GM18517 (cell line): ENCODE results near the gene FXR2.

Experiments used
- ATAC-seq: cut with Tn5 transposase; IDR thresholded peaks from one replicate; pipeline ENCODE4 v1.9.1; 2021; ENCODE audit warnings: mild to moderate bottlenecking, moderate library complexity; ENCODE audit not compliant: unreplicated experiment

The FXR2 gene

GRCh38 chr17:7573324-7574080, 41.2 kb downstream of the FXR2 start:
- no peak for ATAC-seq

- ATAC-seq: peak; percentile 80
These were observed 41.9 kb downstream of the FXR2 start for GRCh38 chr17:7572588-7573323.

GRCh38 chr17:7572338-7572587, 42.4 kb downstream of the FXR2 start:
- ATAC-seq: no peak

- no peak for ATAC-seq
These were observed 44.3 kb downstream of the FXR2 start for GRCh38 chr17:7570351-7570750.

DNA sequence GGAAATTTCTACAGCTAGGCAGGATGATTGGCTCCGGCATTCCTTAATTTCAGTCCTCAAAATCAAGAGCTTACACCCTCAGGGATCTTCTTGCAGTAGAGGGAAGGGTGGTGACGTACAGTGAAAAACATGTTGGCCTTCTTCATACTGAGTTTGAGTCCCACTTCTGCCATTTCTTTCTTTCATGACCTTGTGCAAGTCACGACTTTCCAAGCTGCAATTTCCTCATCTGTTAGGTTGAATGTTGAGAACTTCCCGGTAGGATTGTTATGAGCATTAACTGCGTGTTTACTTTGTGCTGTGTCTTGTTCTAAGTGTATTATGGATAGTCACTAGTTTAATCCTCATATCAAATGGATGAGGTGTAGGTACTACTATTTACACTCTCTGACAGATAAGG, 45.1 kb downstream of the FXR2 start:
- no peak for ATAC-seq

DNA sequence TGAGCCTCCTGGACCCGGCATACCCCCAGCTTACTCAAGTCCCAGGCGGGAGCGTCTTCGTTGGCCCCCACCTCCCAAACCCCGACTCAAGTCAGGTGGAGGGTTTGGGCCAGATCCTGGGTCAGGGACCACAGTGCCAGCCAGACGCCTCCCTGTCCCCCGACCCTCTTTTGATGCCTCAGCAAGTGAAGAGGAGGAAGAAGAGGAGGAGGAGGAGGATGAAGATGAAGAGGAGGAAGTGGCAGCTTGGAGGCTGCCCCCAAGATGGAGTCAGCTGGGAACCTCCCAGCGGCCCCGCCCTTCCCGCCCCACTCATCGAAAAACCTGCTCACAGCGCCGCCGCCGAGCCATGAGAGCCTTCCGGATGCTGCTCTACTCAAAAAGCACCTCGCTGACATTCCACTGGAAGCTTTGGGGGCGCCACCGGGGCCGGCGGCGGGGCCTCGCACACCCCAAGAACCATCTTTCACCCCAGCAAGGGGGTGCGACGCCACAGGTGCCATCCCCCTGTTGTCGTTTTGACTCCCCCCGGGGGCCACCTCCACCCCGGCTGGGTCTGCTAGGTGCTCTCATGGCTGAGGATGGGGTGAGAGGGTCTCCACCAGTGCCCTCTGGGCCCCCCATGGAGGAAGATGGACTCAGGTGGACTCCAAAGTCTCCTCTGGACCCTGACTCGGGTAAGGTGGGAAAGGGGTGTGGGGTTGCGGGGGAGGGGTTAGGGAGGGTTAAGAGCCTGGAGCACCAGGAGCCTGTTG, 51.4 kb downstream of the FXR2 start:
- ATAC-seq: no peak

DNA sequence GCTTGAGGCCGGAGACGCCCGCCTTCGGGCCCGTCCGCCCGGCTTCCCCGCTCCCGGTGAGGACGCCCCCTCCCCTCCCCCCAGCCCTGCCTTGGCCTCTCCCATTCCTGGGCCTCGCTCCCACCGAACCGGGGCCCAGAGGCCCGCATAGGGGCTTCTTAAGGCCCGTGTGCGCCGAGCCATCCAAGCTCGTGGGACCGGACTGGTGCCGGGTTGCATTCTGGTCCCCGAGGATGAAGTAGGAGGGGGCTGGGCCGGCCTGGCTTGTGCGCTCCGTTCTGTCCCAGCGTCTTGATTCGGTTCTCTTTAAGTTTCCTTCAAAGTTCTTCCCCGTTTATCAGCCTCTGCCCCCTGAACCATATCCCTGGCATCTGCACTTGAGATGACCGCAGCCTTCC, 52.5 kb downstream of the FXR2 start:
- no peak for ATAC-seq

- ATAC-seq: peak; percentile 54
These were observed 53.0 kb downstream of the FXR2 start, which contains the start of gene SENP3 for GRCh38 chr17:7561589-7562207. TSS of gene SENP3 (plus strand) at chr17:7561919. CDS start at chr17:7563077, 1,158 bp downstream.

GRCh38 chr17:7561028-7561575, 53.6 kb downstream of the FXR2 start:
- peak; percentile 59 for ATAC-seq

GRCh38 chr17:7560172-7561027, 54.3 kb downstream of the FXR2 start:
- no peak for ATAC-seq

DNA sequence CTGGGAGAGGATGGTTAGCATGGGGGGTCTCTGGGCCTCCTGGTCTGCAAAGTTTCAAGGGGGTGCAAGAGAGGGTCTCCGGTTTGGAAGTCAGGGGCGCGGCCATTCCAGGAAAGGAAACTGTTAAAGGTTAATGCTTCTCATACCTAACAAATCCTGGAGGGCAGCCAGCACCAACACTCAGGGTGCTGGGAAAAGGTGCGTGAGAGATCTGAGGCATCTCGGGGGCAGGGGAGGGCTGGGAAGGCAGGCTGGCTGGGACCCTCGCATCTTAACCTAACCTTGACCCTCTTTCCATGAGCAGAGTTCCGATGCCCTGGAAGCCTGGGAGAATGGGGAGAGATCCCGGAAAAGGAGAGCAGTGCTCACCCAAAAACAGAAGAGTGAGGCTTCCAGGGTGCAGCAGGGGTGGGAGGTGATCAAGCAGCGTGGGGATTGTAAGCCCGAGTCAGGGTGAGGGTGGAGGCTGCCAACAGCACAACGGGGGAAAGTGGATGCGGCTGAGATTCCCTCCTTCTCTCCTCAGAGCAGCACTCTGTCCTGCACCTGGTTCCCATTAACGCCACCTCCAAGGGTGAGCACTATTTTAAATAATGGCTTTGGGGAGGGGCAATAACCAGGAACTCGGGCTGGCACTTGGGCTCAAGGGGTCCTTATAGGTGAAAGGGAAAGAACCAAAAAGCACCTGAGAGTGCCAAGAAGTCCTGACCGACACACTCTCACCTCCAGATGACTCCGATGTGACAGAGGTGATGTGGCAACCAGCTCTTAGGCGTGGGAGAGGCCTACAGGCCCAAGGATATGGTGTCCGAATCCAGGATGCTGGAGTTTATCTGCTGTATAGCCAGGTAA, 55.2 kb downstream of the FXR2 start:
- ATAC-seq: no peak

- ATAC-seq: no peak
These were observed 56.0 kb downstream of the FXR2 start, which contains the start of gene TNFSF13 for GRCh38 chr17:7558544-7559319. TSS of gene TNFSF13 (plus strand) at chr17:7558750. CDS start at chr17:7559040, 290 bp downstream.

DNA sequence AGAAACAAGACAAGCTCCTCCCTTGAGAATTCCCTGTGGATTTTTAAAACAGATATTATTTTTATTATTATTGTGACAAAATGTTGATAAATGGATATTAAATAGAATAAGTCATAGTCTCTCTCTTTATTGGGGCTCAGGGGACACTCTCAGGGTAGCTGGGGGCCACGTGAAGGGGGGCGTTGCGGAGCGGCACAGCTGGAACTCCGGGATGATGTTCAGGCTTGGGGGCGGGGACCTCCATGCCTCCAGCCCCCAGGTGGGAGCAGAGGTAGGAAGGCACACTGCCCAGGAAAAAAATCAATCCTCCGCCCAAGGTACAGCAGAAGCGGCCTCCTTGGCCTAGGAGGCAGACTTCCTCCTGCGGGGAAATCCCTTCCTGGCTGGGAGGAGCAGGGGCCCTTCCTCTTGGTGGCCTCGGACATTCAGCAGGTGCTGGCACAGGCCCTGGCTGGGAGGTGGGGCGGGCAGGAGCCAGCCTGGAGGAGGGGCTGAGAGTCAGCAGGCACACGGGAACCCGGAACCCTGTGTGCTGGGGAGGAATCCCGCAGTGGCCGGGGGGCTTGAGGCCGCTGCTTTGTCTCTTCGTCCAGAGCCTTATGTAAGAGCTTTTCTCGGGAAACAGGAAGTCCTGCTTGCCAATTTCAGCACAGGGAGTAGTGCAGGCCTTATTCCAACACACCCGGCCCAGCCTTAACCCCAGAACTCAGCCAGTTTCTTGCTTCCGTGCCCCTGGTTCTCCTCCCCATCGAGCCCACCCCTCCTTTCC, 56.7 kb downstream of the FXR2 start:
- ATAC-seq: no peak

GRCh38 chr17:7557147-7557764, 57.4 kb downstream of the FXR2 start:
- ATAC-seq: no peak

DNA sequence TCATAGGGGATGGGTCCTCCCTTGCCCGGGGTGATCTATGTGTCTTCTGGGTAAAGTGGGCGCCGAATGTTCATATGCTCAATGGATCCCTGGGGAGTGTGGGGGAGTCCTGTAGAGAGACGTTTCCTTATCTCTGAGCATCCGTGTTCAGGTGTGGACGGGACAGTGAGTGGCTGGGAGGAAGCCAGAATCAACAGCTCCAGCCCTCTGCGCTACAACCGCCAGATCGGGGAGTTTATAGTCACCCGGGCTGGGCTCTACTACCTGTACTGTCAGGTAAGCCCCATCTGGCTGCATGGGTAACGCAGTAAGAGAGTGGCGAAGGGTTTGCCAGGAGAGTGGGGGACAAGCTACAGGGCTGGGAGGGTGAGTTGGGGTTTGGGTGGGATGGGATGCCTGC, 58.1 kb downstream of the FXR2 start:
- no peak for ATAC-seq

- no peak for ATAC-seq
These were observed 59.3 kb downstream of the FXR2 start for GRCh38 chr17:7555320-7555948.

- no peak for ATAC-seq
These were observed 61.3 kb downstream of the FXR2 start for GRCh38 chr17:7553356-7553755.
